ENCODE results near the gene GRAPL. TPM values are rescaled to one million over a fixed set of nuclear protein-coding genes. Genes with fewer than 3 reads are reported as not detected.
"Not testable (repeated sequence)": the region's sequence is repeated elsewhere in the genome, so short reads cannot be mapped to it uniquely, and the experiment has no call there.

The GRAPL gene
- polyA plus RNA-seq, 1 donor from 2014 or later, result 10.1 TPM

GRCh38 chr17:19158938-19159337 lies 31.5 kb downstream of the GRAPL start:
- H3K27ac Mint-ChIP-seq, H3K36me3 Mint-ChIP-seq, H3K4me3 Mint-ChIP-seq, H3K4me1 Mint-ChIP-seq, H3K9me3 Mint-ChIP-seq, H3K27me3 Mint-ChIP-seq: not testable (repeated sequence)

GRCh38 chr17:19161308-19162107 lies 34.1 kb downstream of the GRAPL start:
- not testable (repeated sequence) for H3K27me3 Mint-ChIP-seq, H3K9me3 Mint-ChIP-seq, H3K4me1 Mint-ChIP-seq, H3K4me3 Mint-ChIP-seq, H3K27ac Mint-ChIP-seq, H3K36me3 Mint-ChIP-seq

- not testable (repeated sequence) for H3K27ac Mint-ChIP-seq, H3K36me3 Mint-ChIP-seq, H3K9me3 Mint-ChIP-seq, H3K27me3 Mint-ChIP-seq, H3K4me3 Mint-ChIP-seq, H3K4me1 Mint-ChIP-seq
These were observed 35.2 kb downstream of the GRAPL start for GRCh38 chr17:19162384-19163216.

- not testable (repeated sequence) for H3K4me3 Mint-ChIP-seq, H3K9me3 Mint-ChIP-seq, H3K27ac Mint-ChIP-seq, H3K36me3 Mint-ChIP-seq, H3K27me3 Mint-ChIP-seq, H3K4me1 Mint-ChIP-seq
These were observed 47.0 kb downstream of the GRAPL start for GRCh38 chr17:19174422-19174821.

GRCh38 chr17:19175410-19175809 lies 48.0 kb downstream of the GRAPL start:
- not testable (repeated sequence) for H3K4me3 Mint-ChIP-seq, H3K9me3 Mint-ChIP-seq, H3K27me3 Mint-ChIP-seq, H3K27ac Mint-ChIP-seq, H3K36me3 Mint-ChIP-seq, H3K4me1 Mint-ChIP-seq

GRCh38 chr17:19181040-19181875 lies 53.9 kb downstream of the GRAPL start:
- H3K36me3 Mint-ChIP-seq, H3K27ac Mint-ChIP-seq: not testable (repeated sequence)

GRCh38 chr17:19187883-19188869 lies 60.8 kb downstream of the GRAPL start:
- not testable (repeated sequence) for H3K27ac Mint-ChIP-seq, H3K4me1 Mint-ChIP-seq, H3K27me3 Mint-ChIP-seq, H3K36me3 Mint-ChIP-seq, H3K4me3 Mint-ChIP-seq, H3K9me3 Mint-ChIP-seq

More at GRCh38 chr17:19181040-19181875, 53.9 kb downstream of the GRAPL start:
- H3K9me3 Mint-ChIP-seq, H3K4me3 Mint-ChIP-seq, H3K27me3 Mint-ChIP-seq, H3K4me1 Mint-ChIP-seq: not testable (repeated sequence)

GRCh38 chr17:19188870-19189708 lies 61.7 kb downstream of the GRAPL start:
- not testable (repeated sequence) for H3K4me1 Mint-ChIP-seq, H3K4me3 Mint-ChIP-seq, H3K27ac Mint-ChIP-seq

GRCh38 chr17:19189781-19190405 lies 62.5 kb downstream of the GRAPL start:
- not testable (repeated sequence) for H3K27ac Mint-ChIP-seq, H3K4me1 Mint-ChIP-seq, H3K36me3 Mint-ChIP-seq, H3K27me3 Mint-ChIP-seq, H3K4me3 Mint-ChIP-seq, H3K9me3 Mint-ChIP-seq

More at GRCh38 chr17:19188870-19189708, 61.7 kb downstream of the GRAPL start:
- not testable (repeated sequence) for H3K9me3 Mint-ChIP-seq, H3K27me3 Mint-ChIP-seq, H3K36me3 Mint-ChIP-seq

- H3K27me3 Mint-ChIP-seq, H3K4me1 Mint-ChIP-seq, H3K36me3 Mint-ChIP-seq, H3K4me3 Mint-ChIP-seq, H3K27ac Mint-ChIP-seq, H3K9me3 Mint-ChIP-seq: not testable (repeated sequence)
These were observed 69.2 kb downstream of the GRAPL start for GRCh38 chr17:19196382-19197204.

GRCh38 chr17:19202448-19202847 lies 75.1 kb downstream of the GRAPL start:
- not testable (repeated sequence) for H3K4me3 Mint-ChIP-seq, H3K27me3 Mint-ChIP-seq, H3K36me3 Mint-ChIP-seq, H3K9me3 Mint-ChIP-seq, H3K27ac Mint-ChIP-seq, H3K4me1 Mint-ChIP-seq

GRCh38 chr17:19203429-19203828 lies 76.0 kb downstream of the GRAPL start:
- H3K27ac Mint-ChIP-seq, H3K36me3 Mint-ChIP-seq, H3K4me3 Mint-ChIP-seq, H3K27me3 Mint-ChIP-seq, H3K4me1 Mint-ChIP-seq, H3K9me3 Mint-ChIP-seq: not testable (repeated sequence)

Data from IgD-negative memory B cell (primary cell).